ENCODE data around the gene CHST11. TPM values are rescaled to one million over a fixed set of nuclear protein-coding genes. Genes with fewer than 3 reads are reported as not detected.

Gene CHST11
- total and polyA plus RNA-seq, 8 donors = 11.1 to 56.9 (median 14.8) TPM

- no peak for TF ChIP-seq CTCF (IDR thresholded peaks at IDR 0.05)
- Histone ChIP-seq H3K9me3 (no peaks in the 10 kb centered on the region), H3K36me3 (no peaks in the 10 kb centered on the region), H3K4me3 (no peak overlapping the region), H3K4me1 (no peaks in the 10 kb centered on the region), H3K27ac (no peak overlapping the region), H3K27me3 (no peaks in the 10 kb centered on the region)
- intact Hi-C loops (cut with DNase I) = no loop called here
- no peak for ATAC-seq
- DNase-seq = no peak
Measured at GRCh38 chr12:104415342-104415980, 41.3 kb upstream of the CHST11 start.

- no peak for TF ChIP-seq CTCF (IDR thresholded peaks at IDR 0.05)
- no peak for DNase-seq
- Histone ChIP-seq H3K27me3 (no peaks in the 10 kb centered on the region), H3K9me3 (no peaks in the 10 kb centered on the region), H3K27ac (no peak overlapping the region), H3K36me3 (no peaks in the 10 kb centered on the region), H3K4me1 (no peaks in the 10 kb centered on the region), H3K4me3 (no peak overlapping the region)
- ATAC-seq = no peak
- intact Hi-C loops (cut with DNase I) = no loop called here
Measured at GRCh38 chr12:104416136-104416535, 40.6 kb upstream of the CHST11 start.

DNA sequence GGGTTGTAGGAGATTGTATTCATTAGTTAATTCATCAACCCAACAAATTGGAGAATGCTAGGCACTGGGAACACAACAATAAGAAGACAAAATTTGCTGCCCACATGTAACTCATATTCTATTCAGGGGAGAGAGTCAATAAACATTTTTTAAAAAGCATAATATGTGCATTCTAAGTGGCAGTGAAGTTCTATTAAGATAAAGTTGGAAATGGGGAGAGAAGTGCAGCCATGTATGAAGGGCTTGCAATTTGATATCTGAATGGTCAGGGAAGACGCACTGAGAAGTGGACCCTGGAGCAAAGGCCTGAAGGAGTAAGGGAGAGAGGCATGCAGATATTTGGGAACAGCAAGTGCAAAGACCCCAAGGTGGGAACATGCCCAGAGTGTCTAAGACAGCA, 40.2 kb upstream of the CHST11 start:
- Histone ChIP-seq H3K4me3 (no peak overlapping the region), H3K9me3 (no peaks in the 10 kb centered on the region), H3K27me3 (no peaks in the 10 kb centered on the region), H3K36me3 (no peaks in the 10 kb centered on the region), H3K27ac (no peak overlapping the region), H3K4me1 (no peaks in the 10 kb centered on the region)
- DNase-seq = no peak
- ATAC-seq = no peak
- no peak for TF ChIP-seq CTCF (IDR thresholded peaks at IDR 0.05)
- intact Hi-C loops (cut with DNase I) = no loop called here

DNA sequence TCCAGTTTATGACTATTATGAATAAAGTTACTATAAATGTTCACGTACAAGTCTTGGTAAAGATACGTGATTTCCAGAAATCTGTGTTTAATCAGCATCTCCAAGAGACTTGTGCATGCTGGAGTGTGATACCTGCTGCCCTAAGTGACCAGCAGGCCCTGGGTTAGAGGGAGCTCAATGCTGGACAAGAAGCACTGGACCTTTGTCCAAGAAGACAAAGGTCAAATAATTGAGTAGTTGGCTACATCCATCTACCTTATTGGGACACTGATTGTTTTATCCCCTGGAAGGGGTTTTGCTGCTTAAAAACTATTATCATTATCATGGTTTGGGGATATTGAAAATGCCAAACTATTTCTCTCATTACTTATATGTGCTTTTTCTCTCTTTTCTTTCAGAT, 37.0 kb upstream of the CHST11 start:
- Histone ChIP-seq H3K36me3 (no peaks in the 10 kb centered on the region), H3K27me3 (no peaks in the 10 kb centered on the region), H3K9me3 (no peaks in the 10 kb centered on the region), H3K27ac (no peak overlapping the region), H3K4me1 (no peaks in the 10 kb centered on the region), H3K4me3 (no peak overlapping the region)
- DNase-seq (no peak), ATAC-seq (no peak)
- intact Hi-C loops (cut with DNase I) = no loop called here
- no peak for TF ChIP-seq CTCF (IDR thresholded peaks at IDR 0.05)

DNA sequence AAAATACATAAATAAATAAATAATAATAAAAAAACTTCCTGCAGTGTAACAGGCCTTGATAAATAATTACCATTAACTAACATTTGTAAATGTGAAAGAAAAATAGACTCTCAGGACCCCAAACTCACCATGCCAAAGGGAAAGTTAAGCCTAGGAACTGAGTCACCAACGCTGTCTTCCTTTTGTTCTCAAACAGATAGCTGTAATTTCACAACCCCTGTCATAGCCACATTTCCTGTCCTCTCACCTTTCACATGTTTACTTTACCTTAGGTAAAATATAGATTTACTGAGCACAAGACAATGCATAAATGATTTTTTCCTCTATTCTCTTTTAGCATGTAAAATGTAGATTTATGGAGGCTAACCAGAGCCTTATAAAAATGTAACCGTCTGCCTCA, 35.9 kb upstream of the CHST11 start:
- ATAC-seq = no peak
- TF ChIP-seq CTCF (IDR thresholded peaks at IDR 0.05) = no peak
- Histone ChIP-seq H3K4me3 (no peak overlapping the region), H3K27ac (no peak overlapping the region), H3K27me3 (no peaks in the 10 kb centered on the region), H3K36me3 (no peaks in the 10 kb centered on the region), H3K9me3 (no peaks in the 10 kb centered on the region), H3K4me1 (no peaks in the 10 kb centered on the region)
- no peak for DNase-seq
- intact Hi-C loops (cut with DNase I) = no loop called here

Measured in left lung (tissue), 10 donors.